DLD1 (cell line): ENCODE results near the gene TCAIM.

Source experiments
- in situ Hi-C: cut with HindIII; loops from 2 replicates; pipeline ENCODE4 v1.10.0; 2017; ENCODE audit warnings: low sequenced_read_pairs

Gene TCAIM

DNA sequence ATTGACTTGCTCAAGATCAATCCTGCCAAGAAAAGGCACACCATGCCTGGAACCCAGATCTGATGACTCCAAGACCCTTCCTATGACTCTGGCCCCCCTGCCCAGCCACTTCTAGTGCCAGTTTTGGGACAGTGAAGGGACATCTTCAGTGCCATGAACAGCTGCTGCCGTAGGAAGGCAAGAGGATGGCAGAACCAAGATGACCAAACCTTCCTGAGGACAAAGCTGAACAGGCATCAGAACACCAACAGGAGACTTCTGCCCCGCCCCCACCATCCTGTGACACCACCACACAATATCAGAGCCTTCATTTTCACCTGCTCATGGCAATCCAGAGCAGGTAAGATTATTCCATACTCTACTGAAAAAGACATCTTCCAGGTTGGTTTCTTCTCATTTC lies 105.9 kb downstream of the TCAIM start:
- in situ Hi-C loops: no loop called here

DNA sequence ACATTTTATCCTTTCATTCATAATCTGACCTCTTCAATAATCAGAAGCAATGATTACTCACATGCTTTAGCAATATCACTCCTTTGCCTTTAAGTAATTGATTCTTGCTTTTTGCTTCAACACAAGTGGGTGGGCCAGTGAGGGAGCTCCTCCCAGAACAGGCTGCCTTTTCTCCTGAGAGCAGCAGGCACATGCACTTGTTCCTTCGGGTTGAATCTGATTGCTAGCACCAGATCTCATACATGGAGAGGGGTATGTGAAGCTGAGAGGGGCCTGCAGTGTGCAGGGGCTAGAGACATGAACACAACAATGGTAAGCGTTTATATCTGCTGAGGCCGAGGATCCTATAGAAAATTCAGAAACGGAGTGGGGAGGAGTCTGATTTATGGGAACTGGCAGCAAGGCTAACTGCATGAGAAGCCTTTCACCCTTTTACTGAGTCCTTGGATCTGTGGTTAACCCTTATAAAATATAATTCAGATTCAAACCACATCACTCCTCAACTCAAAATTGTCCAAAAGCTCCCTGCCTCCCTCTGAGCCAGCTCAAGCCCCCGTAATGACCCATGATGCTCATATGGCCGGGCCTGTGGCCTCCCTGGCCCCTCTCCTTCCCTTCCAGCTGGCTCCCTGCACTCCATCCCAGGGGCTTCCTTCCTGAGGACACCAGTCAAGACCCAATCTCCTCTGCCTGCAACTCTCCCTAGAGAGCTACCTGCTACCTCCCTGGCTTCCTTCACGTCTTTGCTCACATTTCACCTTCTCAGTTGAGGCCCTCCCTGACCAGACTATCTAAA lies 106.5 kb downstream of the TCAIM start:
- in situ Hi-C loops: no loop called here

DNA sequence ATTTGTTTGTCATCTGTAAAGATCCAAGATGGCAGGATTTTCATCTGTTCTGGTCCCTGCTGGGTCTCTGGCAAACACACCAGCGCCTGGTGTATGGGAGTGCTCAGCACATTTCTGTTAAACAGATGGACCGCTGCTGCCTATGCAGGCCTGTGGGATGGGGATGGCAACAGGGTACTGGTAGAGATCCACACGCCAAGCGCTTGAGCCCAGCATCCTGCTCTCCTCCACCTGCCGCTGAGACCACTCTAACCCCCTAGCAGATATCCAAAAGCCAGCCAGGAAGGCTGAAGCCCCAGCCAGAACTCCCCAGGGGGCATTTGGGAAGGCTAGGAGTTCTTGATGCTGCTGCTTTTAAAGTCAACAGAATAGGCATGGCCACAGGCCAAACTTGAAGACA lies 107.2 kb downstream of the TCAIM start:
- in situ Hi-C loops: no loop called here

DNA sequence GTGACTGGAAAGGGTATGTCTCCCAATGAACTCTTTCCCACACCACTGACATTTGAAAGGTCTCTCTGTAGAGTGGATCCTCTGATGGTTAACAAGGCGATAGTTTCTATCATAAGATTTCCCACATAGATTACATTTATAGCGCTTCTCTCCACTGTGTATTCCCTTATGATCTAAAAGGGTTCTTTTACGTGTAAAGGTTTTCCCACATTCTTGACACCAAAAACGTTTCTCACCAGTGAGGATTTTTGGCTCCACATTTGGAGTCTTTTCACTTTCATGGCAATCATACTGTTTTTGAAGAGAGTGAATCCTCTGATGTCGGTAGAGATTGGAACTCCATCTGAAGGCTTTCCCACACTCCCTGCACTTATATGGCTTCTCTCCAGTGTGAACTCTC lies 108.4 kb downstream of the TCAIM start:
- in situ Hi-C loops: no loop called here

DNA sequence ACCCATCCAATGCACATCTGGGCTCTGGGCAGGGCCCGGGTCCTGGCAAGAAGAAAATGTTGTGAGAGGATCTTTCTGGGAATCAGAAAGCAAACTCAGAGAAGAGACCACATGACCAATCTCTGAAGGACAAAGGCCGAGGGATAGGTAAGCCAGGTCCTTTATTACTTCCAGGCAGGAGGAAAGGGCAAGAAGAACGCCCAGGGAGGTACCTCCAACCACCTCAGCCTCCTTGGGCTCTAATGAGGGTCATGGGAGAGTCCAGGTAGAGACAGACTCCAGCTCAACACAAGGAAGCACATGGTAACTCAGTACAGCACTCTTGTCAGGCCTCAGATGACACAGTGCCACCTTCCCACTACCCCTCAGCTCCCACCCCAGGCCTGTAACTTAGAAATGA lies 112.9 kb downstream of the TCAIM start:
- in situ Hi-C loops: no loop called here

DNA sequence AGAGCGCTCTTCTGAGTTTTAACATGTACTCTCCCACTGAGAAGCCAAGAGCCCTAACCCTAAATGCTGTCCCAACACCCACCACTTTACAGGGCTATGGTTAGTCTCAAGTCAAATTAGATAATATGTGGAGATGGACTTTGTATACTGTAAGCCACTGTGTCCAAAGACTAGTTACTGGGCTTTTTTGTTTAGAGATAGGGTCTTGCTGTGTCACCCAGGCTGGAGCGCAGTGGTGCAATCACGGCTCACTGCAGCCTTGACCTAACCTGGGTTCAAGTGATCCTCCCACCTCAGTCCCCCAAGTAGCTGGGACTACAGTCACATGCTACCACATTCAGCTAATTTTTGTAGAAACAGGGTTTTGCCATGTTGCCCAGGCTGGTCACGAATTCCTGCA lies 115.7 kb downstream of the TCAIM start:
- in situ Hi-C loops: no loop called here

DNA sequence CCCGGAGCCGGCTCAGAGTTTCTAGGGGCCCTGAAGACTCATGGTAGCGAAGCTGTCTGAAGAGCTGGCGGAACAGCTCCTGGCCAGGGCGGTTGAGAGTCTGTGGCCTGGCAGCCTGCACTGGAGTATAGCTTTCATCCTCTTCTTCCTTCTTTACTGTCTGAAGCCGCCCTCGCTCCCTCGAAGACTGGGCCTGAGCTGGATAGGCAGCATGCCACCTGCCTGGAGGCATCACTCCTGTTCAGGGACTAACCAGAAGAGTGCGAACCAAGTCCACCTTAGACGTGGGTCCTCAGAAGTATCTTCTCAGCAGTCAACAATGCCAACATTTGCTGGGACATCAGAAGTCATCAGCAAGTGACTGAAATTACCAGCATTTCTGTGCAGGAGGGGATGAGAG lies 116.8 kb downstream of the TCAIM start:
- in situ Hi-C loops: no loop called here
